Adrenal gland (tissue), 5 donors: ENCODE data around the gene MAGOH.

Experiments used
- CTCF ChIP-seq, 6 experiments: fragments of 450-650 bp in 4 of 6; fragments of 200-600 bp in 2 of 6; sonication (generic) in 1 of 6; IDR thresholded peaks; 1 replicate in 5 of 6; 2 replicates in 1 of 6; pipeline versions ENCODE4 v1.5.1 to v1.8.0; 2016 to 2021; ENCODE audit warnings: antibody characterized with exemption in 6 of 6, mild to moderate bottlenecking in 2 of 6, moderate library complexity in 1 of 6
- POLR2A ChIP-seq, 2 donors: fragments of 450-650 bp; IDR thresholded peaks; one replicate each; pipeline ENCODE4 v1.6.1; 2017; ENCODE audit warnings: antibody characterized with exemption in 2 of 2, mild to moderate bottlenecking in 2 of 2, moderate library complexity in 1 of 2
- donor health status: DM: no; HTN: no; CAD: no.

GRCh38 chr1:53266038-53266437 is 27.7 kb upstream of the MAGOH start:
- TF ChIP-seq POLR2A (IDR thresholded peaks at IDR 0.05), result no peak
- TF ChIP-seq CTCF (IDR thresholded peaks at IDR 0.05), result no peak
